Loucy (cell line): ENCODE results near the gene TOPBP1.
A peak's percentile ranks its signal among the peaks of the same experiment; 100 is the strongest.

Experiments
- H2AFZ ChIP-seq: fragments of 200-600 bp; sonication (generic); 2 replicates; pipeline ENCODE4 v1.6.0; 2016; ENCODE audit warnings: antibody characterized with exemption, mild to moderate bottlenecking, low read length, moderate library complexity
- H3F3A ChIP-seq: fragments of 200-600 bp; 2 replicates; pipeline ENCODE4 v1.6.0; 2016; ENCODE audit warnings: antibody characterized with exemption, low read depth, mild to moderate bottlenecking
- H3K27me3 ChIP-seq: fragments of 200-600 bp; sonication (generic); 2 replicates; pipeline ENCODE4 v1.6.1; 2014; ENCODE audit warnings: low read length, mild to moderate bottlenecking; ENCODE audit not compliant: insufficient read depth, poor library complexity, severe bottlenecking
- H3K36me3 ChIP-seq: fragments of 200-600 bp; sonication (generic); 2 replicates; pipeline ENCODE4 v1.6.1; 2016; ENCODE audit warnings: low read length; ENCODE audit not compliant: insufficient read depth
- H3K4me1 ChIP-seq: fragments of 200-600 bp; sonication (generic); 2 replicates; pipeline ENCODE4 v1.5.1; 2014; ENCODE audit warnings: low read length, mild to moderate bottlenecking; ENCODE audit not compliant: insufficient read depth, poor library complexity, severe bottlenecking
- H3K4me2 ChIP-seq: fragments of 200-600 bp; sonication (generic); 2 replicates; pipeline ENCODE4 v1.6.0; 2014; ENCODE audit warnings: antibody characterized with exemption, low read length, low read depth, mild to moderate bottlenecking; ENCODE audit not compliant: poor library complexity, severe bottlenecking
- H3K4me3 ChIP-seq: fragments of 200-600 bp; sonication (generic); 2 replicates; pipeline ENCODE4 v1.5.1; 2014; ENCODE audit warnings: low read length, mild to moderate bottlenecking, mixed read lengths; ENCODE audit not compliant: poor library complexity, severe bottlenecking
- H3K79me2 ChIP-seq: fragments of 200-600 bp; sonication (generic); 2 replicates; pipeline ENCODE4 v1.6.1; 2014; ENCODE audit warnings: low read length; ENCODE audit not compliant: insufficient read depth
- H3K9ac ChIP-seq: fragments of 200-600 bp; sonication (generic); 2 replicates; pipeline ENCODE4 v1.6.0; 2014; ENCODE audit warnings: mild to moderate bottlenecking, low read depth, low read length, moderate library complexity; ENCODE audit not compliant: poor library complexity, severe bottlenecking
- H3K9me2 ChIP-seq: fragments of 200-600 bp; sonication (generic); replicated peaks from 2 replicates; pipeline ENCODE4 v1.6.1; 2016; ENCODE audit warnings: low read depth, low read length, mixed read lengths
- H3K9me3 ChIP-seq: fragments of 200-600 bp; sonication (generic); 2 replicates; pipeline ENCODE4 v1.6.1; 2014; ENCODE audit warnings: mild to moderate bottlenecking, antibody characterized with exemption, low read length, low read depth; ENCODE audit not compliant: insufficient read depth
- H4K20me1 ChIP-seq: fragments of 200-600 bp; sonication (generic); 2 replicates; pipeline ENCODE4 v1.6.0; 2014; ENCODE audit warnings: antibody characterized with exemption, low read length, mild to moderate bottlenecking; ENCODE audit not compliant: insufficient read depth, poor library complexity, severe bottlenecking
- EZH2phosphoT487 ChIP-seq: fragments of 200-600 bp; IDR thresholded peaks from 2 replicates; pipeline ENCODE4 v1.6.1; 2018; ENCODE audit warnings: antibody characterized with exemption, mild to moderate bottlenecking, moderate library complexity, borderline replicate concordance
- TF ChIP-seq, protein P1 (sequence below): fragments of 200-600 bp; sonication (generic); conservative IDR thresholded peaks from 2 replicates; pipeline ENCODE4 v1.5.1; 2014; ENCODE audit warnings: mild to moderate bottlenecking, antibody characterized with exemption, low read length

The TOPBP1 gene

DNA sequence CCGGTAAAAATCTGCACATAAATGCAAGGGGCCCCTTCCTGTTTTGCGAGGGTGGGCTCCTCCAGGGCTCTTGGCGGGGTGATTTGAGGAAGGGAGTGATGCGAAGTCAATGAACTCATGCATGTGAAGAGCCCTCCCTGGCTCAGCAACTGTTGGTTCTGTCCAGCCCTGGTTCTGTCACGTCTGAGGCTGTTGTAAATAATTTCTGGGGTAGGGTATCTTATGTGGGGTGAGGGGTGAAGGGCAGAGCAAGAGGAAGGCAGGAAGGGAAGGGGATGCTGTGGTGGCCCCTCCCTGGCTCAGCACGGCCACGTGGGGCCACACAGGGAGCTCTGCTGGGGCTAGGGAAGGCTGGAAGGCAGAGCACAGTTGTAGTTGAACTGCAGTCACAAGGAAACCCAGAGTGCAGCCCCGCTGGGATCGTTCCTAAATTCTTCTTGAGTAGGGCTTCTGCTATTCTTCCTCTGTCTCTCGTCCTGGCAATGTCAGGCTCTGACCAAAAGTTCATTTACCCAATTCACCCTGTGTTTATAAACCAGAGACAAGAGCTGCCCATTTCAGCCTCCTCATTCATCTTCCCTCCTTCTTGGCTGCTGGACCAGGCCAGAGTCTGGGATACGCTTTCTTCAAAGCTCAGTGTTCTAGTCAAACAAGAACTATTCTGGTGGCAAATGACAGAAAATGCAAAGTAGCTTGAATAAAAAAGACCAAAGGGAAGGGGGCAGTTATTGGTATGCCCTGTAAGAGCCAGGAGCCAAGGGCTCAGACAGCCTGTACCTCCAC, 14.8 kb upstream of the TOPBP1 start:
- H4K20me1 ChIP-seq: no peaks in the 10 kb centered on the region
- H3F3A ChIP-seq: no peaks in the 10 kb centered on the region
- no peaks in the 10 kb centered on the region for H3K79me2 ChIP-seq
- H3K27me3 ChIP-seq: no peaks in the 10 kb centered on the region
- no peaks in the 10 kb centered on the region for H3K36me3 ChIP-seq
- no peak overlapping the region for H3K4me3 ChIP-seq
- H3K9me2 ChIP-seq: no peaks in the 10 kb centered on the region
- H3K9me3 ChIP-seq: no peaks in the 10 kb centered on the region
- 0 out of 2 replicates have a peak overlapping the region, but pooled peaks have one; percentile 26 for H2AFZ ChIP-seq
- TF ChIP-seq EZH2phosphoT487: no peak
- TF ChIP-seq, protein P1, sequence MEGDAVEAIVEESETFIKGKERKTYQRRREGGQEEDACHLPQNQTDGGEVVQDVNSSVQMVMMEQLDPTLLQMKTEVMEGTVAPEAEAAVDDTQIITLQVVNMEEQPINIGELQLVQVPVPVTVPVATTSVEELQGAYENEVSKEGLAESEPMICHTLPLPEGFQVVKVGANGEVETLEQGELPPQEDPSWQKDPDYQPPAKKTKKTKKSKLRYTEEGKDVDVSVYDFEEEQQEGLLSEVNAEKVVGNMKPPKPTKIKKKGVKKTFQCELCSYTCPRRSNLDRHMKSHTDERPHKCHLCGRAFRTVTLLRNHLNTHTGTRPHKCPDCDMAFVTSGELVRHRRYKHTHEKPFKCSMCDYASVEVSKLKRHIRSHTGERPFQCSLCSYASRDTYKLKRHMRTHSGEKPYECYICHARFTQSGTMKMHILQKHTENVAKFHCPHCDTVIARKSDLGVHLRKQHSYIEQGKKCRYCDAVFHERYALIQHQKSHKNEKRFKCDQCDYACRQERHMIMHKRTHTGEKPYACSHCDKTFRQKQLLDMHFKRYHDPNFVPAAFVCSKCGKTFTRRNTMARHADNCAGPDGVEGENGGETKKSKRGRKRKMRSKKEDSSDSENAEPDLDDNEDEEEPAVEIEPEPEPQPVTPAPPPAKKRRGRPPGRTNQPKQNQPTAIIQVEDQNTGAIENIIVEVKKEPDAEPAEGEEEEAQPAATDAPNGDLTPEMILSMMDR: no peak
- no peak overlapping the region for H3K4me2 ChIP-seq
- H3K9ac ChIP-seq: no peak overlapping the region
- H3K4me1 ChIP-seq: no peaks in the 10 kb centered on the region

GRCh38 chr3:133675631-133676335, 14.0 kb upstream of the TOPBP1 start:
- no peak for TF ChIP-seq EZH2phosphoT487
- TF ChIP-seq, protein P1: no peak
- H3K27me3 ChIP-seq: no peaks in the 10 kb centered on the region
- no peak overlapping the region for H3K4me2 ChIP-seq

GRCh38 chr3:133674290-133674919, 12.7 kb upstream of the TOPBP1 start:
- TF ChIP-seq EZH2phosphoT487: no peak
- TF ChIP-seq, protein P1: no peak
- Histone ChIP-seq H3K9me3 (no peaks in the 10 kb centered on the region), H3K79me2 (no peaks in the 10 kb centered on the region), H3K27me3 (no peaks in the 10 kb centered on the region), H3K4me3 (no peak overlapping the region), H3K4me2 (no peak overlapping the region), H2AFZ (no peak overlapping the region), H3K9me2 (no peaks in the 10 kb centered on the region), H4K20me1 (no peaks in the 10 kb centered on the region), H3K4me1 (no peaks in the 10 kb centered on the region), H3F3A (no peaks in the 10 kb centered on the region), H3K36me3 (no peaks in the 10 kb centered on the region), H3K9ac (no peak overlapping the region)

More at GRCh38 chr3:133675631-133676335, 14.0 kb upstream of the TOPBP1 start:
- no peak overlapping the region for H2AFZ ChIP-seq
- no peaks in the 10 kb centered on the region for H3K4me1 ChIP-seq
- H3K9me2 ChIP-seq: no peaks in the 10 kb centered on the region
- no peaks in the 10 kb centered on the region for H4K20me1 ChIP-seq
- H3K9ac ChIP-seq: no peak overlapping the region
- H3K36me3 ChIP-seq: no peaks in the 10 kb centered on the region
- H3F3A ChIP-seq: no peaks in the 10 kb centered on the region
- no peak overlapping the region for H3K4me3 ChIP-seq
- no peaks in the 10 kb centered on the region for H3K9me3 ChIP-seq
- H3K79me2 ChIP-seq: no peaks in the 10 kb centered on the region
